H1 (cell line): ENCODE data around the gene OSM. TPM values are rescaled to one million over a fixed set of nuclear protein-coding genes. Genes with fewer than 3 reads are reported as not detected.
A peak's percentile ranks its signal among the peaks of the same experiment; 100 is the strongest.

Experiments
- CTCF ChIA-PET: fragments of 300-600 bp; sonication (Branson Sonifier 250); formaldehyde crosslinking; loops from one replicate; lab custom pipeline; 2021; ENCODE audit not compliant: partially characterized antibody; lab: Charles Lee
- POLR2A ChIA-PET: fragments of 300-600 bp; sonication (Branson Sonifier 250); formaldehyde crosslinking; loops from one replicate; lab custom pipeline; 2021; ENCODE audit warnings: inconsistent platforms; ENCODE audit not compliant: partially characterized antibody; lab: Charles Lee
- DNase-seq, 2 experiments: peaks; one replicate each; pipeline versions ENCODE4 v3.0.0 to v3.0.0-alpha.2; 2010 to 2022; ENCODE audit warnings: low spot score in 2 of 2, low read depth in 1 of 2, mixed read lengths in 1 of 2
- FAIRE-seq: peaks from 2 replicates; lab custom pipeline; 2011; peaks lifted over from hg19 to GRCh38; lab: Jason Lieb, UNC
- H2AFZ ChIP-seq: 2 replicates; pipeline ENCODE4 v1.8.1; 2012; ENCODE audit warnings: low read length, inconsistent platforms
- H2AK5ac ChIP-seq: 2 replicates; pipeline ENCODE4 v1.6.1; 2013; ENCODE audit warnings: low read depth, low read length
- H2BK120ac ChIP-seq: replicated peaks from 2 replicates; pipeline ENCODE3; 2013; ENCODE audit warnings: low read depth, low read length, inconsistent platforms
- H2BK12ac ChIP-seq: 2 replicates; pipeline ENCODE4 v1.6.1; 2013; ENCODE audit warnings: low read depth, low read length
- H2BK15ac ChIP-seq: 2 replicates; pipeline ENCODE4 v1.6.1; 2013; ENCODE audit warnings: low read length
- H2BK20ac ChIP-seq: 2 replicates; pipeline ENCODE4 v1.6.1; 2013; ENCODE audit warnings: low read length
- H2BK5ac ChIP-seq: 2 replicates; pipeline ENCODE4 v1.6.1; 2013; ENCODE audit warnings: low read depth, low read length
- H3K14ac ChIP-seq: 2 replicates; pipeline ENCODE4 v1.6.1; 2013; ENCODE audit warnings: inconsistent platforms; ENCODE audit not compliant: insufficient read length
- H3K18ac ChIP-seq: 2 replicates; pipeline ENCODE4 v1.6.1; 2013; ENCODE audit warnings: low read length; ENCODE audit errors: extremely low read depth
- H3K23ac ChIP-seq: 2 replicates; pipeline ENCODE4 v1.6.1; 2013; ENCODE audit warnings: inconsistent platforms; ENCODE audit not compliant: insufficient read length
- H3K23me2 ChIP-seq: 2 replicates; pipeline ENCODE4 v1.6.1; 2013; ENCODE audit warnings: low read depth, low read length
- H3K27ac ChIP-seq: 2 replicates; pipeline ENCODE4 v1.6.1; 2011; ENCODE audit warnings: low read depth, low read length, inconsistent platforms
- H3K27me3 ChIP-seq, 4 experiments: replicated peaks in 1 of 4; 1 replicate in 1 of 4; 2 replicates in 3 of 4; pipeline versions ENCODE4 v1.6.1 to v1.8.1; 2011 to 2013; ENCODE audit warnings: low read length in 3 of 4, mild to moderate bottlenecking in 3 of 4, inconsistent platforms in 2 of 4, mixed read lengths in 2 of 4, moderate library complexity in 1 of 4; ENCODE audit not compliant: control insufficient read depth in 3 of 4, insufficient read depth in 3 of 4; ENCODE audit errors: extremely low read depth in 1 of 4
- H3K36me3 ChIP-seq, 4 experiments: 2 replicates each; pipeline versions ENCODE4 v1.6.1 to v1.8.1; 2011 to 2013; ENCODE audit warnings: mild to moderate bottlenecking in 4 of 4, low read length in 3 of 4, moderate library complexity in 2 of 4, control low read depth in 1 of 4, inconsistent platforms in 1 of 4; ENCODE audit not compliant: insufficient read depth in 4 of 4, control insufficient read depth in 2 of 4
- H3K4ac ChIP-seq: replicated peaks from 2 replicates; pipeline ENCODE3; 2013; ENCODE audit warnings: low read length, low read depth, mixed read lengths, inconsistent platforms; ENCODE audit not compliant: insufficient read length
- H3K4me1 ChIP-seq, 4 experiments: replicated peaks in 1 of 4; 1 replicate in 1 of 4; 2 replicates in 3 of 4; pipeline versions ENCODE4 v1.6.1 to v1.8.1; 2011 to 2013; ENCODE audit warnings: low read length in 3 of 4, inconsistent platforms in 2 of 4, mixed read lengths in 1 of 4; ENCODE audit not compliant: insufficient read depth in 4 of 4, control insufficient read depth in 3 of 4
- H3K4me2 ChIP-seq, 2 experiments: 2 replicates each; pipeline versions ENCODE4 v1.6.1 to v1.8.1; 2011 to 2013; ENCODE audit warnings: low read depth in 2 of 2, low read length in 2 of 2, control low read depth in 1 of 2, inconsistent platforms in 1 of 2, mild to moderate bottlenecking in 1 of 2; ENCODE audit not compliant: insufficient read depth in 1 of 2
- H3K4me3 ChIP-seq, 4 experiments: fragments of 200-600, 300-600 bp in 1 of 4; sonication (generic), shearing (Covaris generic), sonication (Bioruptor Twin) in 1 of 4; 2 replicates each; pipeline versions ENCODE4 v1.5.1 to v1.8.1; 2011 to 2016; ENCODE audit warnings: low read length in 4 of 4, low read depth in 3 of 4, control low read depth in 2 of 4, inconsistent platforms in 2 of 4, mild to moderate bottlenecking in 2 of 4, mixed read lengths in 1 of 4, moderate library complexity in 1 of 4; ENCODE audit not compliant: insufficient read depth in 2 of 4; ENCODE audit errors: extremely low read depth in 1 of 4
- H3K56ac ChIP-seq: replicated peaks from 2 replicates; pipeline ENCODE3; 2013; ENCODE audit warnings: low read depth, mild to moderate bottlenecking, mixed read lengths, low read length, inconsistent platforms; ENCODE audit not compliant: insufficient read length
- H3K79me1 ChIP-seq: 2 replicates; pipeline ENCODE4 v1.6.1; 2013; ENCODE audit warnings: low read depth, low read length, control low read depth
- H3K79me2 ChIP-seq, 2 experiments: 2 replicates each; pipeline versions ENCODE4 v1.6.1 to v1.8.1; 2012 to 2013; ENCODE audit warnings: low read length in 2 of 2, mild to moderate bottlenecking in 2 of 2, inconsistent platforms in 1 of 2; ENCODE audit not compliant: insufficient read depth in 2 of 2, control insufficient read depth in 1 of 2
- H3K9ac ChIP-seq, 4 experiments: replicated peaks in 1 of 4; 1 replicate in 1 of 4; 2 replicates in 3 of 4; pipeline versions ENCODE4 v1.6.1 to v1.8.1; 2011 to 2013; ENCODE audit warnings: low read depth in 3 of 4, low read length in 3 of 4, control low read depth in 2 of 4, mild to moderate bottlenecking in 2 of 4, moderate library complexity in 2 of 4, inconsistent platforms in 1 of 4; ENCODE audit errors: extremely low read depth in 1 of 4
- H3K9me3 ChIP-seq, 2 experiments: 2 replicates each; pipeline versions ENCODE4 v1.6.1 to v1.8.1; 2012 to 2013; ENCODE audit warnings: mild to moderate bottlenecking in 2 of 2, moderate library complexity in 2 of 2, control low read depth in 1 of 2, inconsistent platforms in 1 of 2, low read depth in 1 of 2, low read length in 1 of 2, mixed read lengths in 1 of 2; ENCODE audit not compliant: insufficient read depth in 2 of 2
- H4K20me1 ChIP-seq, 2 experiments: replicated peaks in 1 of 2; 2 replicates each; pipeline versions ENCODE3 to v1.8.1; 2011 to 2013; ENCODE audit warnings: inconsistent platforms in 2 of 2, low read length in 2 of 2, mild to moderate bottlenecking in 1 of 2; ENCODE audit not compliant: insufficient read depth in 2 of 2, control insufficient read depth in 1 of 2
- H4K5ac ChIP-seq: 2 replicates; pipeline ENCODE4 v1.6.1; 2013; ENCODE audit warnings: low read length, low read depth, mixed read lengths, inconsistent platforms; ENCODE audit not compliant: insufficient read length
- H4K8ac ChIP-seq: 2 replicates; pipeline ENCODE4 v1.8.0; 2013; ENCODE audit warnings: mild to moderate bottlenecking, moderate library complexity, low read length, inconsistent platforms; ENCODE audit not compliant: insufficient read depth; ENCODE audit errors: extremely low read depth
- H4K91ac ChIP-seq: replicated peaks from 2 replicates; pipeline ENCODE3; 2013; ENCODE audit warnings: low read length, mixed read lengths, inconsistent platforms; ENCODE audit not compliant: insufficient read length
- CBX5 ChIP-seq: fragments of 300-800, 300-1000 bp; sonication (generic); IDR thresholded peaks from 2 replicates; pipeline ENCODE4 v1.7.1; 2016; ENCODE audit warnings: antibody characterized with exemption, low read length, low read depth
- CHD1 ChIP-seq: IDR thresholded peaks from 2 replicates; pipeline ENCODE4 v1.6.1; 2012; ENCODE audit warnings: low read depth, low read length, improper control_type of control experiment
- EP300 ChIP-seq, 2 experiments: IDR thresholded peaks; 1 replicate in 1 of 2; 2 replicates in 1 of 2; pipeline ENCODE4 v1.6.1; 2011 to 2012; ENCODE audit warnings: low read depth in 2 of 2, low read length in 2 of 2, mild to moderate bottlenecking in 2 of 2, borderline replicate concordance in 1 of 2, inconsistent platforms in 1 of 2, moderate library complexity in 1 of 2
- GABPA ChIP-seq: IDR thresholded peaks from 2 replicates; pipeline ENCODE4 v1.6.1; 2011; ENCODE audit warnings: mild to moderate bottlenecking, low read length, moderate library complexity, borderline replicate concordance; ENCODE audit not compliant: insufficient read depth
- HDAC2 ChIP-seq, 2 experiments: fragments of 300-600 bp in 1 of 2; sonication (generic) in 1 of 2; IDR thresholded peaks; 2 replicates each; pipeline ENCODE4 v1.6.1; 2011 to 2012; ENCODE audit warnings: low read depth in 2 of 2, low read length in 2 of 2, mild to moderate bottlenecking in 2 of 2, moderate library complexity in 2 of 2, borderline replicate concordance in 1 of 2, inconsistent platforms in 1 of 2
- HDAC6 ChIP-seq: IDR thresholded peaks from one replicate; pipeline ENCODE4 v1.7.1; 2012; ENCODE audit warnings: low read depth, mild to moderate bottlenecking, inconsistent platforms, low read length, moderate library complexity
- JUND ChIP-seq: IDR thresholded peaks from 2 replicates; pipeline ENCODE4 v1.6.1; 2011; ENCODE audit warnings: mild to moderate bottlenecking, improper control_type of control experiment, low read length
- KDM1A ChIP-seq: fragments of 200-600, 300-600 bp; sonication (generic); IDR thresholded peaks from 2 replicates; pipeline ENCODE4 v1.7.1; 2016; ENCODE audit warnings: mild to moderate bottlenecking, low read length, borderline replicate concordance
- RXRA ChIP-seq: IDR thresholded peaks from 2 replicates; pipeline ENCODE4 v1.6.1; 2011; ENCODE audit warnings: low read depth, mild to moderate bottlenecking, low read length, moderate library complexity; ENCODE audit not compliant: insufficient read depth
- TCF12 ChIP-seq: IDR thresholded peaks from 2 replicates; pipeline ENCODE4 v1.6.1; 2011; ENCODE audit warnings: low read depth, mild to moderate bottlenecking, low read length
- WGBS, 2 experiments: shearing (Covaris generic) in 1 of 2; methylation state at CpG; one replicate each; pipeline versions ENCODE4 v1.1.6 to v1.1.7; 2013 to 2015; ENCODE audit warnings: low lambda C conversion rate in 2 of 2, mixed read lengths in 2 of 2, inconsistent platforms in 1 of 2, low coverage in 1 of 2, missing lambda C conversion rate in 1 of 2; ENCODE audit not compliant: insufficient replicate concordance in 2 of 2, insufficient coverage in 1 of 2, insufficient read length in 1 of 2; ENCODE audit errors: extremely low coverage in 1 of 2, missing lambda C conversion rate in 1 of 2; 5-methylcytosine and 5-hydroxymethylcytosine counted together
- polyA plus RNA-seq, 7 experiments: library from polyadenylated mRNA; depleted of rRNA in 3 of 7; stranded (reverse) in 5 of 7; unstranded in 2 of 7; fragments of >200 nt in 5 of 7; fragments of 200-250 nt in 2 of 7; gene quantifications; 1 replicate in 5 of 7; 2 replicates in 1 of 7; 4 replicates in 1 of 7; pipeline versions ENCODE4 v1.2.1 to v1.2.3, GENCODE V29; 2011 to 2013; ENCODE audit warnings: missing spikeins in 2 of 7, mixed read lengths in 2 of 7
- total RNA-seq: library from RNA; stranded (reverse); fragmentation: NEBNext Ultra II Directional; extraction: Animal tissue kit (Norgen Biotek cat#: 25700); gene quantifications from 2 replicates; pipeline ENCODE4 v1.2.1, GENCODE V29; 2021

The OSM gene
- total and polyA plus RNA-seq, 2 of the 8 experiments (the other 6 are each of a cell fraction or from before 2014, with no cell fraction given) = not detected

GRCh38 chr22:30217698-30218560 lies 48.7 kb downstream of the OSM start:
- Histone ChIP-seq H3K23ac (no peak overlapping the region), H4K5ac (no peak overlapping the region), H3K27ac (no peak overlapping the region), H2BK15ac (no peak overlapping the region), H3K79me1 (no peaks in the 10 kb centered on the region), H2BK20ac (no peak overlapping the region), H4K91ac (no peak overlapping the region), H3K56ac (no peak overlapping the region), H4K8ac (peak overlapping the region; percentile 53; the same call in 1 of the 2 replicates), H4K20me1 (peaks cover 0 to 2% of the 10 kb centered on the region in 2 experiments), H3K14ac (no peak overlapping the region), H2BK12ac (peak overlapping the region; percentile 71; the same call in 1 of the 2 replicates), H3K23me2 (no peaks in the 10 kb centered on the region; the same call in none of the 2 replicates), H3K9ac (no peak overlapping the region), H3K9me3 (no peaks in the 10 kb centered on the region), H3K4me3 (no peak overlapping the region), H2AK5ac (peak overlapping the region; percentile 28; the same call in 1 of the 2 replicates), H2BK120ac (no peak overlapping the region), H3K27me3 (peaks cover 0 to 3% (median 0%) of the 10 kb centered on the region in 4 experiments; a peak in 1 of 7 replicates), H3K4ac (peak overlapping the region; percentile 78), H3K4me2 (no peak overlapping the region), H2BK5ac (no peak overlapping the region), H3K18ac (peak overlapping the region; percentile 60; the same call in 1 of the 2 replicates), H3K79me2 (no peaks in the 10 kb centered on the region), H3K4me1 (peaks cover 0 to 13% (median 7%) of the 10 kb centered on the region in 4 experiments; a peak in 6 of 7 replicates), H2AFZ (no peak overlapping the region; the same call in 1 of the 2 replicates), H3K36me3 (no peaks in the 10 kb centered on the region)
- ChIA-PET POLR2A (no interaction called here), CTCF (interaction anchor here (0.7 to 1.4 kb wide), 7 partner anchors 9 to 109 kb away, joined by 3 read pairs; no protein-coding TSS in a partner anchor)
- DNase-seq = no peak
- FAIRE-seq = no peak
- 91% methylated on average over 21 of the region's 23 CpGs; no CpG with 5 or more reads in 1 of the 2 experiments for WGBS, 2 experiments
- TF ChIP-seq HDAC6 (no peak), CHD1 (no peak), GABPA (no peak), CBX5 (no peak), KDM1A (no peak), TCF12 (no peak), JUND (no peak), RXRA (no peak), EP300 (IDR thresholded peaks at IDR 0.05; ENCODE audit: borderline replicate concordance in 1 of 2, low read depth in 2 of 2, low read length in 2 of 2) (no peak), HDAC2 (IDR thresholded peaks at IDR 0.05; ENCODE audit: borderline replicate concordance in 1 of 2, low read depth in 2 of 2, low read length in 2 of 2) (no peak)
